Measurements from ENCODE around the gene CABP1. TPM values are rescaled to one million over a fixed set of nuclear protein-coding genes. Genes with fewer than 3 reads are reported as not detected.

Gene CABP1
- total and polyA plus RNA-seq, 2 of the 13 experiments (the other 11 are each of a cell fraction or from before 2014, with no cell fraction given), result not detected

DNA sequence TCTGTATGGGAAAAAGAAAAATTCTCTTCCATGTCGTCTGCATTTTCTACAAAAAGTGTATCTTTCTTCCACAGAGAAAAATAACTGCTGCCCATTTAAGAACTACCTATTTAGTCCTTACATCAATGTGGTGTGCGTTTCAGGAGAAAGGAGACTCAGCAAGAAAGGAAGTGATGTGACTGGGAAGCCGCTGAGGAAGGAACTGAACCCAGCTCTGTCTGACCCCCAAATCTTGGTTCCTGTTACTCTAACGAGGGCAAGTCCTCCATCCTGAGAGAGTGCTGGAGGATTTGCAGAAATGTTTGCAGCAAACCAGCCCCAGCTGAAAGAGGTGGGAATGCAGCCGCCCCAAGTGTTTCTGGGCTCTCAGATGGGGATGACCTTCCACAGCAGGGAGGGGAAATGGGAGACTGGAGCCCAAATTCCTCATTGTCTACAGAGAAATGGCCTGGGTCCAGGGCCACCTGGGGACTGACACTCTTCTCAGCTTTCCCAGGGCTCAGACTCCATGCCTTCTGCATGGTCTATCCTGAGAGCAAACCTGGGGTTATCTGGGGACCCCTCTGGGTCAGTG is 39.8 kb downstream of the CABP1 start:
- no TSS peak for BruUV-seq (replicated peaks)
- no peaks in the 10 kb centered on the region for H4K20me1 ChIP-seq (ENCODE audit: insufficient read depth, low read length)
- no peaks in the 10 kb centered on the region; a peak in 1 of 5 replicates for H3K27me3 ChIP-seq (ENCODE audit: control insufficient read depth in 1 of 2, insufficient read depth in 2 of 2, low read length in 2 of 2)
- intact Hi-C loops (cut with micrococcal nuclease; ENCODE audit: unreplicated experiment), result no loop called here
- ChIA-PET POLR2A (no interaction called here), CTCF (ENCODE audit: low intra/inter-chr PET ratio, low total read pairs) (no interaction called here)
- DNase-seq (ENCODE audit: low spot score) (no peak), FAIRE-seq (no peak), ATAC-seq (no peak)
- H2AFZ ChIP-seq (ENCODE audit: low read length), result no peak overlapping the region
- in situ Hi-C loops (cut with HindIII; ENCODE audit: extremely low pct_ligation_motif_present, low pct_unique_long_range_greater_than_20kb), result no loop called here
- peaks cover 26% of the 10 kb centered on the region for H3K4me1 ChIP-seq (ENCODE audit: insufficient read depth, low read length)
- TF ChIP-seq JARID2 (CRISPR knock-in tag; IDR thresholded peaks at IDR 0.05; ENCODE audit: insufficient replicate concordance) (no peak), MATR3 (CRISPR knock-in tag; IDR thresholded peaks at IDR 0.05) (no peak)
- H3K9ac ChIP-seq (ENCODE audit: insufficient read depth, low read depth, low read length), result no peak overlapping the region
- WGBS (ENCODE audit: low lambda C conversion rate), result 38% methylated on average over 5 of the region's 5 CpGs
- no peak overlapping the region for H3K4me2 ChIP-seq (ENCODE audit: low read depth, low read length)
- H3K36me3 ChIP-seq (replicated peaks in 1 of 2; ENCODE audit: control insufficient read depth in 1 of 2, insufficient read depth in 2 of 2, low read length in 2 of 2), result no peaks in the 10 kb centered on the region
- no peaks in the 10 kb centered on the region for H3K79me2 ChIP-seq (ENCODE audit: insufficient read depth, low read length)
- H3K27ac ChIP-seq (ENCODE audit: extremely low read length, insufficient read depth, low read length), result no peak overlapping the region
- no peaks in the 10 kb centered on the region for H3K9me3 ChIP-seq (ENCODE audit: low read length)
- no peak overlapping the region for H3K4me3 ChIP-seq (replicated peaks in 1 of 3; ENCODE audit: insufficient read depth in 1 of 3, low read depth in 2 of 3, low read length in 3 of 3)

- Histone ChIP-seq H3K4me3 (replicated peaks in 1 of 3; ENCODE audit: insufficient read depth in 1 of 3, low read depth in 2 of 3, low read length in 3 of 3) (no peak overlapping the region), H3K4me2 (ENCODE audit: low read depth, low read length) (no peak overlapping the region), H3K4me1 (ENCODE audit: insufficient read depth, low read length) (peaks cover 27% of the 10 kb centered on the region), H3K9me3 (ENCODE audit: low read length) (no peaks in the 10 kb centered on the region), H2AFZ (ENCODE audit: low read length) (no peak overlapping the region), H3K9ac (ENCODE audit: insufficient read depth, low read depth, low read length) (no peak overlapping the region), H3K36me3 (replicated peaks in 1 of 2; ENCODE audit: control insufficient read depth in 1 of 2, insufficient read depth in 2 of 2, low read length in 2 of 2) (no peaks in the 10 kb centered on the region), H3K27ac (ENCODE audit: extremely low read length, insufficient read depth, low read length) (no peak overlapping the region), H3K79me2 (ENCODE audit: insufficient read depth, low read length) (peaks cover 25% of the 10 kb centered on the region), H4K20me1 (ENCODE audit: insufficient read depth, low read length) (peaks cover 10% of the 10 kb centered on the region), H3K27me3 (ENCODE audit: control insufficient read depth in 1 of 2, insufficient read depth in 2 of 2, low read length in 2 of 2) (no peaks in the 10 kb centered on the region; a peak in 1 of 5 replicates)
- ATAC-seq (no peak), DNase-seq (ENCODE audit: low spot score) (no peak), FAIRE-seq (no peak)
- intact Hi-C loops (cut with micrococcal nuclease; ENCODE audit: unreplicated experiment) (no loop called here), in situ Hi-C loops (cut with HindIII; ENCODE audit: extremely low pct_ligation_motif_present, low pct_unique_long_range_greater_than_20kb) (no loop called here)
- TF ChIP-seq FOSL2 (CRISPR knock-in tag; IDR thresholded peaks at IDR 0.05) (peak; percentile 52), MAFF (IDR thresholded peaks at IDR 0.05; ENCODE audit: low read depth, low read length) (peak; percentile 10; the same call in 1 of the 2 replicates), ZNF879 (CRISPR knock-in tag; IDR thresholded peaks at IDR 0.05) (no peak), UBTF (CRISPR knock-in tag; IDR thresholded peaks at IDR 0.05) (no peak), MAFK (conservative IDR thresholded peaks at IDR 0.05 in 1 of 2, IDR thresholded peaks at IDR 0.05 in 1 of 2; ENCODE audit: low read length in 2 of 2) (peak; percentile 43 to 64; a peak in 2 of 4 replicates), CEBPB (IDR thresholded peaks at IDR 0.05; ENCODE audit: borderline replicate concordance, low read depth, low read length) (peak; percentile 67; the same call in 1 of the 2 replicates), REPIN1 (CRISPR knock-in tag; IDR thresholded peaks at IDR 0.05; ENCODE audit: borderline replicate concordance, low read depth) (no peak)
- no TSS peak for BruUV-seq (replicated peaks)
- WGBS (ENCODE audit: low lambda C conversion rate), result 46% methylated on average over 7 of the region's 8 CpGs
- ChIA-PET CTCF (ENCODE audit: low intra/inter-chr PET ratio, low total read pairs) (no interaction called here), POLR2A (no interaction called here)
Observed at GRCh38 chr12:120684523-120684932, 44.1 kb downstream of the CABP1 start.
